Measurements from ENCODE around the gene PIK3AP1.

GRCh38 chr10:96648297-96648696 is 72.0 kb downstream of the PIK3AP1 start:
- TF ChIP-seq CTCF (IDR thresholded peaks at IDR 0.05; ENCODE audit: insufficient read depth, low read length, poor library complexity, severe bottlenecking) (no peak), EZH2phosphoT487 (conservative IDR thresholded peaks at IDR 0.05; ENCODE audit: low read length) (no peak)
